ENCODE data around the gene RABGGTA. TPM values are rescaled to one million over a fixed set of nuclear protein-coding genes. Genes with fewer than 3 reads are reported as not detected.

RABGGTA gene
- total and polyA plus RNA-seq, 2 experiments from 2014 or later: 17.6 to 20.7 TPM

- ATAC-seq (no peak), DNase-seq (ENCODE audit: low spot score) (no peak)
- no peak overlapping the region; the same call in 2 of the 3 replicates for H3K4me3 Mint-ChIP-seq
- Histone ChIP-seq H3K27ac (ENCODE audit: low read depth) (no peak overlapping the region), H3F3A (replicated peaks; ENCODE audit: low read depth) (no peaks in the 10 kb centered on the region), H3K27me3 (ENCODE audit: insufficient read depth) (peaks cover 51% of the 10 kb centered on the region), H3K9me2 (ENCODE audit: insufficient read depth) (no peaks in the 10 kb centered on the region), H3K4me1 (ENCODE audit: insufficient read depth) (peaks cover 4% of the 10 kb centered on the region; the same call in 1 of the 2 replicates), H3K79me2 (replicated peaks; ENCODE audit: insufficient read depth) (no peaks in the 10 kb centered on the region), H2AFZ (no peak overlapping the region), H3K36me3 (ENCODE audit: insufficient read depth) (no peaks in the 10 kb centered on the region), H4K20me1 (replicated peaks; ENCODE audit: insufficient read depth) (no peaks in the 10 kb centered on the region), H3K4me3 (no peak overlapping the region), H3K4me2 (no peak overlapping the region)
- no peaks in the 10 kb centered on the region for H3K9me3 Mint-ChIP-seq
- TF ChIP-seq REST (IDR thresholded peaks at IDR 0.05; ENCODE audit: unreplicated experiment) (no peak), CTCF (conservative IDR thresholded peaks at IDR 0.05; ENCODE audit: low read depth in 2 of 2) (no peak), CREB1 (CRISPR knock-in tag; IDR thresholded peaks at IDR 0.05; ENCODE audit: low read depth) (no peak)
- peaks cover 51% of the 10 kb centered on the region for H3K27me3 Mint-ChIP-seq (ENCODE audit: insufficient read depth, low read depth, poor library complexity)
- peaks cover 2% of the 10 kb centered on the region; the same call in 2 of the 3 replicates for H3K36me3 Mint-ChIP-seq (ENCODE audit: low read depth)
- no peak overlapping the region for H3K27ac Mint-ChIP-seq
- peaks cover 7% of the 10 kb centered on the region; the same call in 2 of the 3 replicates for H3K4me1 Mint-ChIP-seq
Measured at GRCh38 chr14:24314377-24315193, 43.2 kb upstream of the RABGGTA start.

GRCh38 chr14:24313913-24314312 lies 42.5 kb upstream of the RABGGTA start:
- Histone ChIP-seq H2AFZ (no peak overlapping the region), H3K36me3 (ENCODE audit: insufficient read depth) (no peaks in the 10 kb centered on the region), H3K27ac (ENCODE audit: low read depth) (no peak overlapping the region), H3F3A (replicated peaks; ENCODE audit: low read depth) (no peaks in the 10 kb centered on the region), H3K4me3 (no peak overlapping the region), H3K9me2 (ENCODE audit: insufficient read depth) (no peaks in the 10 kb centered on the region), H3K4me2 (no peak overlapping the region), H4K20me1 (replicated peaks; ENCODE audit: insufficient read depth) (no peaks in the 10 kb centered on the region; the same call in 1 of the 2 replicates), H3K4me1 (ENCODE audit: insufficient read depth) (peaks cover 4% of the 10 kb centered on the region; the same call in 1 of the 2 replicates), H3K79me2 (replicated peaks; ENCODE audit: insufficient read depth) (no peaks in the 10 kb centered on the region), H3K27me3 (ENCODE audit: insufficient read depth) (peaks cover 44% of the 10 kb centered on the region)
- Mint-ChIP-seq H3K36me3 (ENCODE audit: low read depth) (peaks cover 9% of the 10 kb centered on the region), H3K27ac (no peak overlapping the region), H3K9me3 (no peaks in the 10 kb centered on the region), H3K27me3 (ENCODE audit: insufficient read depth, low read depth, poor library complexity) (peaks cover 47% of the 10 kb centered on the region), H3K4me3 (no peak overlapping the region), H3K4me1 (peaks cover 10% of the 10 kb centered on the region; the same call in 2 of the 3 replicates)
- no peak for ATAC-seq
- TF ChIP-seq REST (IDR thresholded peaks at IDR 0.05; ENCODE audit: unreplicated experiment): no peak
- no peak for TF ChIP-seq ZNF114 (CRISPR knock-in tag; IDR thresholded peaks at IDR 0.05)
- TF ChIP-seq CREB1 (CRISPR knock-in tag; IDR thresholded peaks at IDR 0.05; ENCODE audit: low read depth): no peak
- no peak for TF ChIP-seq JUNB (IDR thresholded peaks at IDR 0.05; ENCODE audit: unreplicated experiment)
- TF ChIP-seq NANOG (IDR thresholded peaks at IDR 0.05; ENCODE audit: borderline replicate concordance): no peak
- DNase-seq (ENCODE audit: low spot score): no peak

Measured in GM23338 (cell line).